ENCODE data around the gene DGCR2. TPM values are rescaled to one million over a fixed set of nuclear protein-coding genes. Genes with fewer than 3 reads are reported as not detected.

The DGCR2 gene
- total RNA-seq, 2 experiments from 2014 or later: 29.7 to 30.8 TPM

DNA sequence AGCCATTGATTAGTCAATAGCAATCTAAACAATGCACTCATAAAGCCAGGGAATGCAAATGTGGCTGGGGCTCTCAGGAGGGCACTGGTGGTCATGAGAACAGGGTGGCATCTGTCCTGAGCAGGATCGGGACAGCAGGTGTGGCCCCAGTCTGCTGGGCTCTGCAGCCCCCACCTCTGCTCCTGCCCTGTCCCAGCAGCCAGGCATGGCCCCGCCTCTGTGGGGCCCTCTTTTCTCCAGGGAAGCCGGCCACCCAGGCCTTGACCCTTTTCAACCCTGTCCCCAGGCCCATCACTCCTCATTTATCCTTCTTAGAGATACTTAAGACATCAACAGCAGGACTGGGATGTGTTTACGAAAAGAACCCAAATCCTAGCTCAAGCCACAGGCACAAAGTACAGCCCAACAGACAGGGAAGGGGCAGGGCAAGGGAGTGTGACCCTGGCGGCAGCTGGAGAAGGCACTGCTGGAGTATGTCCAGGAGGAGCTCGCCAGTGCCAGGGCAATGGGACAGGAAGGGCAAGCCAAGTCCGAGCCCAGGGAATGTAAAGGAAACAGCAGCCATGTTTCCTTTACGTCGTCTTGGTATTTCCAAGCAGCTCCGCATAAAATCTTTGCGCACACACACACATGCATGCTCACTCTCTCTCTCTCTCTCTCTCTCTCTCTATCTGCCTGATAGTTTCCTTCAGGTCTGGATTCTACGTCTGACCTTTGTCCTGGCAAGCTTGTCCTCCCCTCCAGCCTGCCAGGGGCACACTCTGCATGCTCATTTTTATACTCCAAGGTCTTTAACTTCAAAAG lies 59.9 kb downstream of the DGCR2 start:
- DNase-seq: no peak
- Mint-ChIP-seq H3K4me1 (no peaks in the 10 kb centered on the region), H3K4me3 (no peak overlapping the region), H3K27me3 (no peaks in the 10 kb centered on the region), H3K27ac (no peak overlapping the region), H3K9me3 (no peaks in the 10 kb centered on the region), H3K36me3 (ENCODE audit: low read depth) (peaks cover 39% of the 10 kb centered on the region)
- ChIA-PET POLR2A (interaction anchor here (1.1 kb wide), 1 partner anchor 654 kb away, joined by 3 read pairs; no protein-coding TSS in a partner anchor), CTCF (no interaction called here)

DNA sequence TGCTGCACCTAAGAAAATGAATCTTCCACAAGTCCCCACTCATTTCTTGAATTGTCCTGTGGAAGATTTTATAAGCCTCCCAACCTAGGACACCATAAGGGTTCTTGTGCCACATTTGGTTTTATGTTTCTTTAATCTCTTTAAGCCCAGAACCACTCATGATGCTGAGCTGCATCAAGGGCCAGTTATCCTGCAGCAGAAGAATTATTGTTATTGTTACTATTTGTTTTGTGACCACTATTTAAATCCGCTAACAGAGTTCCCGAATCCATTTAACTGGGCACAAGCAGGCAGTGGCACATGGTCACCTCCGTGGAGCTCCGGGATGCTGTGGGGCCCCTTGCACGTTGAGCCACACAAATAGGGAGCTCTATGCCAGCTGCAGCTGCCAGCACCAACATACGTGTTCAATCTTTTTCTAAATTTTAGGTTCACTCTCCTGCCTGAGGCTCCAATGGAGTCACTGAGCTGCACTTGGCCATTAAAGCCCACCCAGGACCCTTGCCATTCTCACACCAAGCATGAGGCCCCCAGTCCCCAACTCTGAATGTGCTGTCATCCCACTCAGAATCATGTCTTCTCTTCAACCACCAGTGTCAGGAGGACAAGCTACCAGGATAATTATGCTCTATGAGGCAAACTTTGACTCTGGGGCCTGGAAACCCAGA lies 60.6 kb downstream of the DGCR2 start:
- ChIA-PET CTCF (no interaction called here), POLR2A (interaction anchor here (1.1 kb wide), 1 partner anchor 655 kb away, joined by 3 read pairs; no protein-coding TSS in a partner anchor)

DNA sequence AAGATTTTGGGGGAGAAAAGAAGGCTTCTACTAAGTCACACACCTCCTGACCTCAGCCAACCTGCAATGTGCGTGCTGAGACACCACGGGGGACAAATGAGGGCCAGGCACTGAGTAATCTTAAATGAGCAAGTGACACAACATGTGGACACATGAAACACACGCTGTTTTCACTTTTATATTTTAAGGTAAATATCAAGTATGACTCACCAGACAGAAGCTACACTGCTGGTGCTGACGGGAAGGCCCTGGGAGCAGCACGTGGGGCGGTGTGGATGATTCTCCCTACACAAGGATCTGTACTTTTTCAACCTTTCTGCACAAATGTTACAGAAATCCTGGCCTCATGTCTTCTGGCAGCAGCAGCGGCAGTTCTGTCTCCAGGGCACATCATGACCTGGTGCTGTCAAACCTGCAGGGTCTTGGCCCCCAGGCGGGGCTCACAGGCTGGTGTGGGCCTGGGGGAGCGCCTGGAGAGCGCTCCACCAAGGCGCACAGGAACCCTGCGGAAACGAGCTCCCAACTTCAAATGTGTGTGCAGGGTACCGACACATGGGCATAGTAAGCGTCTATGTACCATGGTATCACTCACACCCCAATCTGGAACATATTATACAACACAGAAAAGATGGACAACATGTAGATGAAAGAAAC lies 61.7 kb downstream of the DGCR2 start:
- Mint-ChIP-seq H3K9me3 (no peaks in the 10 kb centered on the region), H3K4me3 (no peak overlapping the region), H3K36me3 (ENCODE audit: low read depth) (peaks cover 38% of the 10 kb centered on the region), H3K27me3 (no peaks in the 10 kb centered on the region), H3K4me1 (no peaks in the 10 kb centered on the region), H3K27ac (no peak overlapping the region)
- POLR2A ChIA-PET: no interaction called here
- CTCF ChIA-PET: interaction anchor here (0.6 kb wide), 1 partner anchor 11 kb away, joined by 3 read pairs; no protein-coding TSS in a partner anchor
- DNase-seq: no peak

More for the DNA sequence above, 60.6 kb downstream of the DGCR2 start:
- Mint-ChIP-seq H3K27me3 (no peaks in the 10 kb centered on the region), H3K27ac (no peak overlapping the region), H3K4me3 (no peak overlapping the region), H3K4me1 (no peaks in the 10 kb centered on the region), H3K36me3 (ENCODE audit: low read depth) (peaks cover 43% of the 10 kb centered on the region), H3K9me3 (no peaks in the 10 kb centered on the region)
- DNase-seq: no peak

DNA sequence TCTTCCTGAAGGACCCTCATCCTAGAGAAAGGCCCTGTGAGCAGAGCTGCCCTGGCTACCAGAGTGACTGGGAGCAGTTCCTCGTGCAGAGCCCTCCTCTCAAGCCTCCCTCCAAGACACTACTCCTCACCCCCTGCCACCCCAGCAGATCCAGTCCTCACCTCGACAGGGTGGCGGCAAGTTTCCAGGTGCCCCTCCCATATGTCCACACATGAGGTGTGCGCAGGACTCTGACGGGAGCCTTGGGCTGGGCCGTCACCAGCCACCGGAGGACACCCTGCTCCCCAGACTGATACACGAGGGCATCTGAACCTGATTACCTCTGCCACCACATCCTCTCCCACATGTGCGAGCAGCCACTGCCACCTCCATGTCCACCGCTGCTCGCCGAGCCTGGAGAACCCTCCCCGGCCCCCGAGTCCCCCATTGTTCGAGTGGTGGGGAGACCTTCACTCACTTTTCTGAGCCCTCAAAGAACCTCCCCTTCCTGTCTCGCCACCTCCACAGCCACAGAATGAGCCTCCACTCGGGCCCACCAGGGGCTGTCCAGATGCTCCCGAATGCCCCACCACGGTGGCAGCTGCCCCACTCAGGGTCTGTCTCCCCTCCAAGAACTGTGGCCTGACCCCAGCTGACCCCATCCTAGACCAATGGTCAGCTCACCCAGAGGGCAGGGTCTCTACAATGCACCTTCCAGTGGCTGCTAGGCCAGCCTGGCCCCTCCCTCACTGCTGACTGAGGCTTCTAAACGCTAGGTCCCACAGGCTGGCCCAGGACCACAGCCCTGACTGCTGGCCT lies 62.5 kb downstream of the DGCR2 start:
- ChIA-PET CTCF (no interaction called here), POLR2A (interaction anchor here (1.0 kb wide), 1 partner anchor 153 kb away, joined by 3 read pairs; no protein-coding TSS in a partner anchor)
- Mint-ChIP-seq H3K4me3 (no peak overlapping the region), H3K36me3 (ENCODE audit: low read depth) (peaks cover 36% of the 10 kb centered on the region), H3K9me3 (no peaks in the 10 kb centered on the region), H3K27me3 (no peaks in the 10 kb centered on the region), H3K4me1 (no peaks in the 10 kb centered on the region), H3K27ac (no peak overlapping the region)
- no peak for DNase-seq

DNA sequence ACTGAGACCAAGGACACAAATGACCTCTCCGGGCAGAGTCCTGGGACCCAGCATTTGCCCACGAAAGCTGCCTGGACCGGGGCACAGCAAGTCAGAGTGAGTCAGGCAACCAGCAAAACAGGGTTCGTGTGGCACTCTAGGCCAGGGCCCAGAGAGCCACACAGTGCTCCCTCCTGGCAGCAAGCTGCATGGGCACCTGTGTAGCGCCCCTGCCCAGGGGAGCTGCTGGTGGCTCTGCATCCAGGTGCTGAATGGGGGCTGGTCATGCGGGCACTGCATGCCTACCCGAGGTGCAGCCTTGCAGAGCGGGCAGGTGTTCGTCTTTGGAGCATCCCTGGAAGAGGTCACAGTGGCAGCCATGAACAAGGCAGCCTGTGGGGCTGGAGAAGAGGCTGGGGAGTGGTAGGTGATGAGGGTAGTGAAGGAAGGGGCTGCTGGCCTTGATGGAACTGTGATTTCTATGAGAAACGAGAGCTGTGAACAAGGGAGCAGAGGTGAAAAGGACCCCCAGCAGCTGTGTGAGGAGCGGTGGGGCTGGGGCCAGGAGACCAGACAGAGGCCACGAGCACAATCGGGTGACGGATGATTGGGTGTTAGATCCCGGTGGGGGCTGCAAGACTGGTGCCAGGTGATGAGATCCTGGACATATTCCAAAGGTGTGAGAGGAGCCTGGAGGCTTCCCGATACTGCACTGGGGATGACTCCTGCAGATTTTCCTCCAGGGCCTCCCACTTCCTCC lies 63.3 kb downstream of the DGCR2 start:
- Mint-ChIP-seq H3K36me3 (ENCODE audit: low read depth) (peaks cover 35% of the 10 kb centered on the region), H3K27me3 (no peaks in the 10 kb centered on the region), H3K9me3 (no peaks in the 10 kb centered on the region), H3K27ac (no peak overlapping the region), H3K4me3 (no peak overlapping the region), H3K4me1 (no peaks in the 10 kb centered on the region)
- ChIA-PET POLR2A (interaction anchor here (1.0 kb wide), 1 partner anchor 152 kb away, joined by 3 read pairs; no protein-coding TSS in a partner anchor), CTCF (interaction anchor here (1.2 kb wide), 1 partner anchor 19 kb away, joined by 3 read pairs; no protein-coding TSS in a partner anchor)
- DNase-seq: no peak

DNA sequence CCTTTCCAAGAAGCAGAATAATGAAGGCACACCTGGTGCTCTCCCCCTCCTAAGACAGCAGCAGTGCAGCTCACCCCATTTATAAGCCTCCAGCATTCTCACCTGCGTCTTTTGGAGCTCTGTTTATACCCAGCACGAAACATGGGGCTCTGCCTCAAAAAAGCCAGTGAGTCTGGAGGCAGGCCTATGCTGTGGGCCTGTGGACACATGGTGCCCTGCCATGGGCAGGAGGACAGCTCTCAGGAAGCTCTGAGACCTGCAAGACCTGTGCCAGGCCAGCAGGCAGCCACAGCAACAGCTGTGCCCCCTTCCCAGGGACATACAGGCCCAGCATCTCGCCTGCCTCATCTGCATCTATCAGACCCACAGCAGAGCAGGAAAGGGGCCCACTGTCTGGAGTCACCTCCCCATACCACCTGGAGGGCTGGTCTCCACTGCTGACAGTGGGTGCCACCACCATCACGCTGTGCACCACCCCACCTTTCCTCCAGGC lies 64.2 kb downstream of the DGCR2 start:
- peaks cover 41% of the 10 kb centered on the region for H3K36me3 Mint-ChIP-seq (ENCODE audit: low read depth)
- CTCF ChIA-PET: interaction anchor here (1.2 kb wide), 1 partner anchor 20 kb away, joined by 3 read pairs; no protein-coding TSS in a partner anchor
- no peaks in the 10 kb centered on the region for H3K9me3 Mint-ChIP-seq
- no peaks in the 10 kb centered on the region for H3K4me1 Mint-ChIP-seq
- POLR2A ChIA-PET: no interaction called here
- no peak overlapping the region for H3K4me3 Mint-ChIP-seq
- H3K27ac Mint-ChIP-seq: no peak overlapping the region
- no peak for DNase-seq
- no peaks in the 10 kb centered on the region for H3K27me3 Mint-ChIP-seq

DNA sequence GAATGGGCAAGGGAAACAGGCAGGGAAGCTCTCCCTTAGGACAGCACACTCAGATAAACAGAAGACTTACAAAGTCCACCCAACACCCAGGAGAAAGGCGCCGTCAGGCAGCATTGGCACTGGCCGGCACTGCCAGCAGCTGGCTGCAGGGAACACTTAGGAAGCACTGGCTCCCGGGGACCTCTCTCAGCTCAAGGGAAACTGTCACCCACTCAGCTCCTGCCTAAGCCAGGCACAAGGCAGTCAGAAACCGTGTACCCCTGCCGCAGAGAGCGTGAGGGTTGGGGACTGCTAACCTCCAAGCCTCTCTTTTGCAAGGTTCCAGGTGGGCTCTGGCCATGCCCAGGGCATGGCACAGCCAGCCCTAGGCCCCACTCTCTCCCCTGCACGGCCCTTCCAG lies 64.7 kb downstream of the DGCR2 start:
- H3K9me3 Mint-ChIP-seq: no peaks in the 10 kb centered on the region
- peaks cover 41% of the 10 kb centered on the region for H3K36me3 Mint-ChIP-seq (ENCODE audit: low read depth)
- ChIA-PET POLR2A (no interaction called here), CTCF (no interaction called here)
- H3K27ac Mint-ChIP-seq: no peak overlapping the region
- no peak overlapping the region for H3K4me3 Mint-ChIP-seq
- H3K4me1 Mint-ChIP-seq: no peaks in the 10 kb centered on the region
- DNase-seq: no peak
- no peaks in the 10 kb centered on the region for H3K27me3 Mint-ChIP-seq

DNA sequence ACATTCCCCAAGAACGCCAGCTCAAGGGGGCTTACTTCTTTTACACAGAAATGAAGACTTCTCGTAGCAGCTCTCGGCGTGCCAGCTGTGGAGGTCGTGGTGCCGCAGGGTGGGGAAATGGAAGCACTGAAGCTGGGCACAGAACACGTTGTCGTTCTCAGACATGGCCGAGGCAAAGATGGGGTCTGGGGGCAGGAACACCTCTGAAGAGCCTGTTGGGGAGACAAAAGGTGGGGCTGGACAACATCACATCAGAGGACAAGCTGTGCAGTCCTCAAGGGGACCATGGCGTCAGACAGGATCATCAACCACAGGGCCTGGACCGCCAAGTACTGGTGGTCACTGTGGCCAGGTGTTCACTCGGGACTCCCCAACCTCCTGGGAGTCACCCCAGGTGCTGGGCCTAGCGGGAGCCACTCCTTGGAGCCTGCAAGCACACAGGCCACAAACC lies 65.2 kb downstream of the DGCR2 start:
- no peak overlapping the region for H3K27ac Mint-ChIP-seq
- DNase-seq: no peak
- POLR2A ChIA-PET: no interaction called here

DNA sequence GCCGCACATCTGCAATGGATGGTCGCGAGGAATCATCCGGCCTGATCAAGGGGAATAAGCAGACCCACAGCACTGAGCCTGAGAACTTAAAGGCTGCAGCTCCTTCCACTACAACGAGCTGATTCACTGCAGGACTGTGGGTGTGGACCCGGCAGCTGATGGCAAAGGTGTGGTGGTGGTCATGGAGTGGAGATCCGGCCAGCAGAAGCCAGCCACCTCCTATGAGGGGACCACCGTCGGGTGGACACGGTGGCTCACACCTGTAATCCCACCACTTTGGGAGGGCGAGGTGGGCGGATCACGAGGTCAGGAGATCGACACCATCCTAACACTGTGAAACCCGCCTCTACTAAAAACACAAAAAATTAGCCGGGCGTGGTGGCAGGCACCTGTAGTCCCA lies 66.4 kb downstream of the DGCR2 start:
- Mint-ChIP-seq H3K9me3 (no peaks in the 10 kb centered on the region), H3K27me3 (no peaks in the 10 kb centered on the region), H3K27ac (no peak overlapping the region), H3K4me3 (no peak overlapping the region), H3K4me1 (no peaks in the 10 kb centered on the region), H3K36me3 (ENCODE audit: low read depth) (peaks cover 49% of the 10 kb centered on the region)
- DNase-seq: no peak
- POLR2A ChIA-PET: no interaction called here
- CTCF ChIA-PET: no interaction called here

More for the DNA sequence above, 65.2 kb downstream of the DGCR2 start:
- peaks cover 44% of the 10 kb centered on the region for H3K36me3 Mint-ChIP-seq (ENCODE audit: low read depth)
- H3K4me1 Mint-ChIP-seq: no peaks in the 10 kb centered on the region
- no peaks in the 10 kb centered on the region for H3K9me3 Mint-ChIP-seq
- no peak overlapping the region for H3K4me3 Mint-ChIP-seq
- CTCF ChIA-PET: no interaction called here
- no peaks in the 10 kb centered on the region for H3K27me3 Mint-ChIP-seq

DNA sequence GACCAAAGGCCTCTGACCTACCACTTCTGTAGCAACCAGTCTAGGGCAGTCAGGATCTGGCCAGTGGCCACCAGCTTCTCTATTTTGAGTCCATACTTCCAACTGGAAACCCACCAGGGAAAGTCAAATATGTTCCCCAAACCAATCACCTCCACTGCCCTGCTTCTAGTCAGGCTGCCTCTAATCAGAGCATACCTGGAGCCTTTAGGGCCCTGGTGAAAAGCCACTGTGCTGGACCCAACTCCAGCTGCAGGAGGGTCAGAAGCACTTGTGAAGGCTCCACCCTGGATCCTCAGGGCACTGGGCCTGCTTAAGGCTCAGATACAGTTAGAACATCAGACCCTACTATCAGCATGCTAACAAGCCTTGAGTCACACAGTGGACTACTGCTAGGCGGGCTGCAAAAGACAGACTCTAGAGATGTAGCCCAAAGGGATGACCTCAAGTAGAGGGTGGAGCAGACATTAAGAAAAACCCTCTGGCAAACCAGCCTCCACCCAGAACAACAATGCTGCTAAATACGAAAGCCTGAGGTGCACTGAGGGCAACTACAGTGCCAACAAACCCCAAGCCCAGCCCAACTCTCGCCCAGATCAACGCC lies 69.2 kb downstream of the DGCR2 start:
- no peak for DNase-seq
- Mint-ChIP-seq H3K27me3 (no peaks in the 10 kb centered on the region), H3K27ac (no peak overlapping the region), H3K9me3 (no peaks in the 10 kb centered on the region), H3K4me3 (no peak overlapping the region), H3K36me3 (ENCODE audit: low read depth) (peaks cover 58% of the 10 kb centered on the region), H3K4me1 (peaks cover 5% of the 10 kb centered on the region)
- ChIA-PET POLR2A (no interaction called here), CTCF (no interaction called here)

DNA sequence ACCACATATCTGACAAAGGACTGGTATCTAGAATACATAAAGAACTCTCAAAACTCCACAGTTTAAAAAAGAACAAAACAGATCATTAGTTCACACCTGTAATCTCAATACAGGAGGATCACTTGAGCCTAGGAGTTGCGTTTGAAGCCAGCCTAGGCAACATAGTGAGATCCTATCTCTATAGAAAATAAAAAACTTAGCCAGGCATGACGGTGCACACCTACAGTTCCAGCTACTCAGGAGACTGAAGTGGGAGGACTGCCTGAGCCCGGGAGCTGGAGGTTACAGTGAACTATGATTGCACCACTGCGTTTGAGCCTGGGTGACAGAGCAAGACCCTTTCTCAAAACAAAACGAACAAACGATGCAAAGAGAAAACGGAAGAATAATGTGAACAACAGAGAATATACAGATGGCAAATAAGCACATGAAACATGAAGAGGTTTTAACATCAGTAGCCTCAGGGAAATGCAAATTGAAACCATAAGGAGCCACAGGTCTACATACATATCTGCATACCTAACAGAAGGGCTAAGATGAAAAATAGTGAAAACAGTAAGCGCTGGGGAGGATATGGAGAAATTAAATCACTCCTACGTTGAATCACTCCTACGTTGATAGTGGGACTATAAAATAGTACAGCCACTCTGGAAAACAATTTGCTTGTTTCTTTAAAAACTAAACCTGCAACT lies 70.7 kb downstream of the DGCR2 start:
- Mint-ChIP-seq H3K4me1 (peaks cover 5% of the 10 kb centered on the region), H3K36me3 (ENCODE audit: low read depth) (peaks cover 61% of the 10 kb centered on the region), H3K4me3 (no peak overlapping the region), H3K27me3 (no peaks in the 10 kb centered on the region), H3K27ac (no peak overlapping the region), H3K9me3 (no peaks in the 10 kb centered on the region)
- POLR2A ChIA-PET: no interaction called here
- CTCF ChIA-PET: no interaction called here
- DNase-seq: no peak

All from activated CD4-positive, alpha-beta memory T cell treated with anti-CD3 and anti-CD28 coated beads, Interleukin-2, amount 10 ng/mL, durations not matched to agents 7 days and 5 days (primary cell).